Fibroblast of lung (primary cell): Measurements from ENCODE around the gene HMX1. TPM values are rescaled to one million over a fixed set of nuclear protein-coding genes. Genes with fewer than 3 reads are reported as not detected.

ENCODE experiments used
- DNase-seq, 2 donors: peaks; one replicate each; pipeline versions ENCODE4 v3.0.0 to v3.0.0-alpha.2; 2010; ENCODE audit warnings: low read depth in 2 of 2
- H2AFZ ChIP-seq: 2 replicates; pipeline ENCODE4 v1.5.1; 2012; ENCODE audit warnings: low read length, control low read depth, inconsistent platforms
- H3K27ac ChIP-seq: 2 replicates; pipeline ENCODE4 v1.5.1; 2011; ENCODE audit warnings: low read length, control low read depth; ENCODE audit not compliant: insufficient read depth
- H3K27me3 ChIP-seq: 2 replicates; pipeline ENCODE4 v1.5.1; 2011; ENCODE audit warnings: mild to moderate bottlenecking, low read length; ENCODE audit not compliant: control insufficient read depth, insufficient read depth
- H3K36me3 ChIP-seq: 2 replicates; pipeline ENCODE4 v1.5.1; 2011; ENCODE audit warnings: low read length; ENCODE audit not compliant: control insufficient read depth, insufficient read depth
- H3K4me1 ChIP-seq: 2 replicates; pipeline ENCODE4 v1.5.1; 2011; ENCODE audit warnings: low read length; ENCODE audit not compliant: control insufficient read depth, insufficient read depth; ENCODE audit errors: extremely low read depth
- H3K4me2 ChIP-seq: 2 replicates; pipeline ENCODE4 v1.5.1; 2011; ENCODE audit warnings: low read length, control low read depth; ENCODE audit not compliant: insufficient read depth; ENCODE audit errors: extremely low read depth
- H3K4me3 ChIP-seq, 4 experiments: fragments of 200-600 bp in 1 of 4; sonication (generic) in 1 of 4; replicated peaks in 1 of 4; 2 replicates each; pipeline ENCODE4 v1.5.1; 2011 to 2016; ENCODE audit warnings: low read length in 4 of 4, low read depth in 3 of 4, mild to moderate bottlenecking in 3 of 4, control low read depth in 2 of 4, inconsistent platforms in 1 of 4, mixed read lengths in 1 of 4; ENCODE audit not compliant: insufficient read depth in 1 of 4; ENCODE audit errors: control extremely low read depth in 1 of 4
- H3K79me2 ChIP-seq: 2 replicates; pipeline ENCODE4 v1.5.1; 2012; ENCODE audit warnings: mild to moderate bottlenecking, low read length, inconsistent platforms; ENCODE audit not compliant: control insufficient read depth, insufficient read depth
- H3K9ac ChIP-seq: 2 replicates; pipeline ENCODE4 v1.5.1; 2011; ENCODE audit warnings: mild to moderate bottlenecking, low read length, control low read depth; ENCODE audit not compliant: insufficient read depth
- H3K9me3 ChIP-seq: 2 replicates; pipeline ENCODE4 v1.5.1; 2012; ENCODE audit warnings: low read depth, low read length; ENCODE audit not compliant: control insufficient read depth, insufficient read depth
- H4K20me1 ChIP-seq: 2 replicates; pipeline ENCODE4 v1.5.1; 2011; ENCODE audit warnings: low read length; ENCODE audit not compliant: control insufficient read depth, insufficient read depth; ENCODE audit errors: extremely low read depth
- CTCF ChIP-seq, 2 donors: IDR thresholded peaks in 1 of 2; conservative IDR thresholded peaks in 1 of 2; 1 replicate in 1 of 2; 2 replicates in 1 of 2; pipeline ENCODE4 v1.5.1; 2011 to 2012; ENCODE audit warnings: low read length in 2 of 2, control low read depth in 1 of 2, inconsistent platforms in 1 of 2, low read depth in 1 of 2, mild to moderate bottlenecking in 1 of 2
- EZH2 ChIP-seq: IDR thresholded peaks from 2 replicates; pipeline ENCODE4 v1.5.1; 2012; ENCODE audit warnings: low read length, control low read depth, mild to moderate bottlenecking; ENCODE audit errors: missing control alignments
- polyA plus RNA-seq, 2 donors: library from polyadenylated mRNA; depleted of rRNA in 1 of 2; stranded (reverse) in 1 of 2; unstranded in 1 of 2; fragments of >200 nt; gene quantifications; 2 replicates each; pipeline ENCODE4 v1.2.1, GENCODE V29; 2011 to 2012; ENCODE audit warnings: missing spikeins in 1 of 2
- total RNA-seq: library from RNA; depleted of rRNA; stranded (reverse); fragments of >200 nt; gene quantifications from 2 replicates; pipeline ENCODE4 v1.2.1, GENCODE V29; 2014

HMX1 gene
- total and polyA plus RNA-seq, 2 donors (not counting 1 experiment from before 2014, with no cell fraction given): not detected

DNA sequence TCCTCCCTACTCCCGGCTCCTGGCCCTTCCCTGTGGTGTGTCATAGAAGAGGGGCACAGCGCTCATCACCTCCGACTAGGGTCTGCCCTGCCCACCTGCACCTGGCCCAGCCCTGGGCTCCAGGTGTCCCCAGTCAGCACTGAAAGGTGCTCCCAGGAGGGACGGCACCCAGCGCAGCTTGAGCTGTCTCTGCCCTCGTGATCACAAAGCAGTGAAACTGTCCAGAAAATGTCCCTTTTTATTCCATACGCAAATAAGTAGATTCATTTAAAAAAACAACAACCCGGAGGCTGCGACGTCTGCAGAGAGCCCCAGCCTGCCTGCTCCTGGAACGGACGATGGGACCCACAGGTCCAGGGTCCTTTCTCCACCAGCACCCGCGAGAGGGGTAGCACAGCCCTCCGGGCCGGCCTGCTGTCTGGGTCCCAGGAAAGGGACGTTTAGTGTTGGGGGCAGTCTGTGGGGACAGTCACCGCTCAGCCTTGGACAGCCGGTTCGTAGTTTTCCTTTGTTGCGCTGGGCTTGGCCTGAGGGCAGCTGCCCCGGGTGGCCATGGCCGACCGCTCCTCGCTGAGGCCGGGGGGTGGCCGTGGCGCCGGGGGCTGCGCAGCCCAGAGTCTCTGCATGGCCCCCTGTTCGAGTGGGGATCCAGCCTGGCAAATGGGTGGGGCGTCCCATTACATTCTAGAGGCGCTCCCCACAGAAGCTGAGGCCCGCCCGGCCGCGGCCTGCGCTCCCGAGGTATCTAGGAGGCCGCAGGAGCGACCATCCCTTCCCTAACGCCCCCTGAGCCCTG is 4.6 kb downstream of the HMX1 start:
- Histone ChIP-seq H3K4me1 (no peaks in the 10 kb centered on the region), H3K4me2 (no peak overlapping the region), H3K79me2 (no peaks in the 10 kb centered on the region), H3K27ac (no peak overlapping the region), H3K9ac (no peak overlapping the region), H3K27me3 (peaks cover 40% of the 10 kb centered on the region), H3K36me3 (no peaks in the 10 kb centered on the region), H4K20me1 (no peaks in the 10 kb centered on the region), H3K4me3 (no peak overlapping the region), H3K9me3 (no peaks in the 10 kb centered on the region), H2AFZ (no peak overlapping the region)
- TF ChIP-seq EZH2: no peak
- TF ChIP-seq CTCF (conservative IDR thresholded peaks at IDR 0.05 in 1 of 2, IDR thresholded peaks at IDR 0.05 in 1 of 2; ENCODE audit: low read depth in 1 of 2, low read length in 2 of 2): no peak
- no peak for DNase-seq

DNA sequence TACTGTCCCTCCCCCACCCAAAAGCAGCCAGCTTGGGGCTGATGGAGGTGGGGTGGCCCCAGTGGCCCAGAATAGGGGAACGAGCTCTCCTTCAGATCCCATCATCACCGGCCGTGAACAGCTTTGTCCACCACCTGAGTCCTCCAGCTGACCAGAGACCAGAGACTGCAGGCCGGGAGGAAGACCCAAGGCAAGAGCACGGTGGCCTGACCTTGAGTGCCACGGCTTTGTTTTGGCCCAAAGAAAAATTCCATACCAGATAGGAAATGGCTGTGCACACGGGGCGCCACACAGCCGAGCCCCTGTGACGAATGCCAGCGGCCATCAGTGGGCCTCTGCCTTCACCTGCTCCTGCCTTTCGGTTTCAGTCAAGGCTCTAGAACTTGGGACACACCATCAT is 5.2 kb downstream of the HMX1 start:
- H3K27ac ChIP-seq: no peak overlapping the region
- DNase-seq: no peak
- no peak for TF ChIP-seq CTCF (conservative IDR thresholded peaks at IDR 0.05 in 1 of 2, IDR thresholded peaks at IDR 0.05 in 1 of 2; ENCODE audit: low read depth in 1 of 2, low read length in 2 of 2)
- TF ChIP-seq EZH2: no peak
- no peak overlapping the region for H3K4me2 ChIP-seq
- H3K36me3 ChIP-seq: no peaks in the 10 kb centered on the region
- no peak overlapping the region for H2AFZ ChIP-seq
- no peak overlapping the region for H3K9ac ChIP-seq
- no peaks in the 10 kb centered on the region for H3K79me2 ChIP-seq
- no peaks in the 10 kb centered on the region for H4K20me1 ChIP-seq
- H3K4me1 ChIP-seq: no peaks in the 10 kb centered on the region
- no peak overlapping the region for H3K4me3 ChIP-seq
- H3K27me3 ChIP-seq: peaks cover 45% of the 10 kb centered on the region
- no peaks in the 10 kb centered on the region for H3K9me3 ChIP-seq

DNA sequence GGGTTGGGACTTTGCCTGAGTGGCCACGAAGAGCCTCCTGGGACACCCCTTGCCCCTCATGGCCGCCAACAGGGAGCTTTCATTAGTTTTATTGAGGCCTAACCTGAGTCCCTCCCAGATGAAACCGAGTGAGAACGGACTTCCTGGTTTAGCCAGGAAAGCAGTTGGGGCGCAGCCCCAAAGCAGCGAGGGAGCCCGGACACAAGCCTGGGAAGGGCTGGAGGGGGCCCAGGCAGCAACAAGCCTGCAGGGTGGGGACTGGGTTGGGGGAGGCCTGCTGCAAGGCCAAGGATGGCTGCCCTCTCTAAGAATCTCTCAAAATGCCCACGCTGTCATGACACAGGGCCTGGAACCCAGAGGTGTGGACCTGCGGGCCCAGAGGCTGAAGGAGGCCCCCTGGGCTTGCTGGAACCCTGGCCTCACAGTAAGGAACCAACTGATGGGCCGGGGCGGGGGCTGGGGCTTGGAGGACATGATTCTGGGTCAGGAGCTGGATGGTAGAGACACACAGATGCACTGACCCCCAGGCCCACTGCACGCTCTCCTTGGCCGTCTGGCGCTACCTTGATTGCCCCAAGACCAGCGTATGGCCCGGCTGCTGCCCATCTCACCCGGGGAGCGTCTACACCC is 5.8 kb downstream of the HMX1 start:
- no peak for DNase-seq
- Histone ChIP-seq H3K27ac (no peak overlapping the region), H4K20me1 (no peaks in the 10 kb centered on the region), H3K4me2 (no peak overlapping the region), H3K36me3 (no peaks in the 10 kb centered on the region), H2AFZ (no peak overlapping the region), H3K27me3 (peaks cover 47% of the 10 kb centered on the region), H3K79me2 (no peaks in the 10 kb centered on the region), H3K9me3 (no peaks in the 10 kb centered on the region), H3K4me3 (no peak overlapping the region), H3K4me1 (no peaks in the 10 kb centered on the region), H3K9ac (no peak overlapping the region)
- TF ChIP-seq CTCF (conservative IDR thresholded peaks at IDR 0.05 in 1 of 2, IDR thresholded peaks at IDR 0.05 in 1 of 2; ENCODE audit: low read depth in 1 of 2, low read length in 2 of 2): no peak
- TF ChIP-seq EZH2: no peak
